ENCODE data around the gene ARID5B.

GRCh38 chr10:62056698-62057097 lies 155.2 kb downstream of the ARID5B start:
- TF ChIP-seq CTCF (IDR thresholded peaks at IDR 0.05) = no peak
- no peak for TF ChIP-seq POLR2A (IDR thresholded peaks at IDR 0.05)
